ENCODE data around the gene IGSF21. TPM values are rescaled to one million over a fixed set of nuclear protein-coding genes. Genes with fewer than 3 reads are reported as not detected.

IGSF21 gene
- total RNA-seq, 1 experiment from 2014 or later: 5.2 TPM

DNA sequence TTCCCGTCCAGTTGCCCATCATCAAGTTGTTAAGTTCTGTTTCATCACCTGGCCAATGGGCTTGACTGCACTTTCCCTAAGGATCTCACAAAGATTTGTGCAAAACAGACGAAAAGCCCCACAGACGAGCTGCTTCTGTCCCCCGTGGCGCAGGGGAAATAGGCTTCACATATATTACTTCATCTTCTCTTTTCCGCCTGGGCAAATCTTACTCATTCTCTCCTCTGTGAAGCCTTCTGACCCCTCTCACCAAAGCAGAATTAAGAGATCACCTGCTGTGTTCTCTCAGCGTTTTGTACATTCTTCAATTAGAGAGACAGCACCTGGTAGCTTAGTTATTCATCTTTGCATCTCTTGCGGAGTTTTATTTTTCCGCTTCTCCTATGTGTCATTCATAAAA is 129.8 kb downstream of the IGSF21 start:
- H3K4me2 ChIP-seq (ENCODE audit: insufficient read depth, insufficient read length, low read length): no peak overlapping the region
- no peak overlapping the region for H2BK12ac ChIP-seq (ENCODE audit: insufficient read length, low read depth, low read length)
- H4K8ac ChIP-seq (replicated peaks; ENCODE audit: insufficient read length, low read depth, low read length): no peak overlapping the region
- no peak overlapping the region for H3K14ac ChIP-seq (ENCODE audit: insufficient read depth, low read length)
- no peak overlapping the region for H2BK5ac ChIP-seq (ENCODE audit: insufficient read length, low read length)
- H4K5ac ChIP-seq (ENCODE audit: insufficient read length, low read depth, low read length): no peak overlapping the region
- H3K27me3 ChIP-seq (ENCODE audit: insufficient read depth, low read length): no peaks in the 10 kb centered on the region
- H3K79me1 ChIP-seq (ENCODE audit: insufficient read depth, low read depth, low read length, poor library complexity, severe bottlenecking): no peaks in the 10 kb centered on the region
- no peak overlapping the region for H2AK5ac ChIP-seq (ENCODE audit: insufficient read length, low read length)
- no peak overlapping the region for H4K91ac ChIP-seq (ENCODE audit: insufficient read length, low read depth, low read length)
- Mint-ChIP-seq H3K4me3 (no peak overlapping the region), H3K27me3 (ENCODE audit: low read depth) (peaks cover 6% of the 10 kb centered on the region), H3K36me3 (ENCODE audit: insufficient read depth in 1 of 3, low read depth in 3 of 3) (peaks cover 2 to 12% (median 4%) of the 10 kb centered on the region in 3 experiments; a peak in 5 of 7 replicates), H3K27ac (no peak overlapping the region), H3K9me3 (peaks cover 4 to 7% of the 10 kb centered on the region in 2 experiments; a peak in 4 of 5 replicates), H3K4me1 (peaks cover 56 to 59% of the 10 kb centered on the region in 2 experiments)
- no peak overlapping the region for H2BK20ac ChIP-seq (ENCODE audit: low read depth, low read length, poor library complexity, severe bottlenecking)
- no peak overlapping the region for H3K27ac ChIP-seq (ENCODE audit: insufficient read length, low read depth, low read length)
- no peak for DNase-seq
- no peaks in the 10 kb centered on the region; the same call in 1 of the 2 replicates for H3K79me2 ChIP-seq (ENCODE audit: insufficient read depth, low read length)
- no peaks in the 10 kb centered on the region for H3K23me2 ChIP-seq (ENCODE audit: insufficient read length, low read depth, low read length, poor library complexity, severe bottlenecking)
- no peak overlapping the region for H2BK15ac ChIP-seq (ENCODE audit: low read depth, low read length)
- H3K23ac ChIP-seq (ENCODE audit: insufficient read length, low read depth, low read length): no peak overlapping the region
- TF ChIP-seq, protein P1, sequence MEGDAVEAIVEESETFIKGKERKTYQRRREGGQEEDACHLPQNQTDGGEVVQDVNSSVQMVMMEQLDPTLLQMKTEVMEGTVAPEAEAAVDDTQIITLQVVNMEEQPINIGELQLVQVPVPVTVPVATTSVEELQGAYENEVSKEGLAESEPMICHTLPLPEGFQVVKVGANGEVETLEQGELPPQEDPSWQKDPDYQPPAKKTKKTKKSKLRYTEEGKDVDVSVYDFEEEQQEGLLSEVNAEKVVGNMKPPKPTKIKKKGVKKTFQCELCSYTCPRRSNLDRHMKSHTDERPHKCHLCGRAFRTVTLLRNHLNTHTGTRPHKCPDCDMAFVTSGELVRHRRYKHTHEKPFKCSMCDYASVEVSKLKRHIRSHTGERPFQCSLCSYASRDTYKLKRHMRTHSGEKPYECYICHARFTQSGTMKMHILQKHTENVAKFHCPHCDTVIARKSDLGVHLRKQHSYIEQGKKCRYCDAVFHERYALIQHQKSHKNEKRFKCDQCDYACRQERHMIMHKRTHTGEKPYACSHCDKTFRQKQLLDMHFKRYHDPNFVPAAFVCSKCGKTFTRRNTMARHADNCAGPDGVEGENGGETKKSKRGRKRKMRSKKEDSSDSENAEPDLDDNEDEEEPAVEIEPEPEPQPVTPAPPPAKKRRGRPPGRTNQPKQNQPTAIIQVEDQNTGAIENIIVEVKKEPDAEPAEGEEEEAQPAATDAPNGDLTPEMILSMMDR (conservative IDR thresholded peaks at IDR 0.05): no peak
- H3K9me3 ChIP-seq (ENCODE audit: control insufficient read depth, low read depth, low read length): no peaks in the 10 kb centered on the region
- no peak overlapping the region for H3K18ac ChIP-seq (ENCODE audit: insufficient read length, low read depth, low read length)
- no peaks in the 10 kb centered on the region for H4K20me1 ChIP-seq (ENCODE audit: control insufficient read depth, insufficient read depth, insufficient read length)
- no peak overlapping the region for H2AFZ ChIP-seq (ENCODE audit: low read length)
- no peak overlapping the region for H2BK120ac ChIP-seq (ENCODE audit: low read depth, low read length, poor library complexity, severe bottlenecking)
- no CpG with 5 or more reads among the region's 9 CpGs for WGBS (ENCODE audit: extremely low coverage, insufficient read length, low lambda C conversion rate)
- no peak overlapping the region for H3K4ac ChIP-seq (ENCODE audit: low read depth, low read length)
- no peak overlapping the region for H3K9ac ChIP-seq (ENCODE audit: extremely low read depth, insufficient read length, low read length)
- H3T11ph ChIP-seq (ENCODE audit: low read length): no peak overlapping the region
- H3K4me1 ChIP-seq (ENCODE audit: insufficient read depth, low read length): peaks cover 19% of the 10 kb centered on the region
- no peak overlapping the region for H3K56ac ChIP-seq (ENCODE audit: insufficient read length, low read depth, low read length)

All from H9 (cell line).